GM19468 (cell line): Measurements from ENCODE around the gene ZNF140.

ENCODE experiments used
- ATAC-seq: cut with Tn5 transposase; IDR thresholded peaks from one replicate; pipeline ENCODE4 v1.9.1; 2021; ENCODE audit warnings: mild to moderate bottlenecking, moderate library complexity, moderate number of reproducible peaks; ENCODE audit not compliant: unreplicated experiment; ENCODE audit errors: extremely low read depth

The ZNF140 gene

GRCh38 chr12:133080368-133081158, at the start of gene ZNF140:
ZNF140 (plus strand) TSS chr12:133080923; CDS start chr12:133081321, 398 bp downstream.
- ATAC-seq = peak; percentile 54

DNA sequence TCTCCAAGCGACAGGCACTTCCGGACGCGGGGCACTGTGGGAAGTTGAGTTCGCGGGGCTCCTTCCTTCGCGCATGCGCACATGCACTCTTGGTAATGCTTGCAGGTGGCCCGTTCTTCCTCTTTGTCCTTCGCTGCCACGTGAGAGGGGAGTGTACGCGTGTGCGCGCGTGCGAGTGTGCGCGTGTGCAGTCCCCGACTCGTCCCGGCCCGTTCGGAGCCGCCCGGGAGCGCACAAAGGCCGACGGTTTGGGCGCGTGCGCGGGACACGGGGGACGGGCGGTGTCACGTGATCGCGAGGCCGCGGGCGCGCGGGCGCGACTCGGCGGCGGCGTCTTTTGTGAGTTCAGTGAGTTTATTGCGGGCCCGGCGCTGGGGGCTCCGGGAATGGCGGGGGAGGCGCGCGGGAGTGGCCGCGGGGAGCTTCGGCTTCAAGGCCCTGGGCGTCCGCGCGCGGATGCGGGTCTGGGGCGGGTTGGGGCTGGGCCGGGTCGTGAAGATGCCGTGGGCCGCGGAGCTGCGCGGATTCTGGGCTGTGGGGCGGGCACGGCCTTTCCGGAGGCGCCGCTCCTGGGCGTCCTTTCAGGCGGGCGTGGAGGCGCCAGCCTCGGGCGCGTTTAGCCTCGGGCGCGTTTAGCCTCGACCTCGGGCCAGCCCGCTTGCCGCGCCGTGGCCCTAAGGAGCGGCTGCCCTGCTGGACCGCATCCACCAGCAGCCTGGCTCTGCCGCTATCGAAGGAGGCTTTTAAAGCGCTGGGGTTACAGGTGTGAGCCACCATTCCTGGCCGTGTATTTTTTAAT, 43.3 kb upstream of the ZNF140 start, which contains the start of gene ZNF84:
Gene ZNF84 (plus strand): TSS at position 303 of the 799 bp plus-strand sequence. CDS start 3,959 bp downstream, outside the sequence.
- peak; percentile 97 for ATAC-seq

- no peak for ATAC-seq
These were observed 42.5 kb upstream of the ZNF140 start for GRCh38 chr12:133038118-133038709.

DNA sequence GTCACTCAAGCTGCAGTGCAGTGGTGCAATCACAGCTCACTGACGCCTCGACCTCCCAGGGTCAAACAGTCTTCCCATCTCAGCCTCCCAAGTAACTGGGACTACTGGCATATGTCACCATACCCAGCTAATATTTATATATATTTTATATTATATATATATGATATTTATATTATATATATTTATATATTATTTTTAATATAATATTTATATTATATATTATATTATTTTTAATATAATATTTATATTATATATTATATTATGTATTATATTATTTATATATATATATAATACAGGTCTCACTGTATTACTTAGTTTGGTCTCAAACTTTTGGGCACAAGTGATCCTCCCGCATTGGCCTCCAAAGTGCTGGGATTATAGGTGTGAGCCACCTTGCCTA, 34.0 kb upstream of the ZNF140 start:
- no peak for ATAC-seq

GRCh38 chr12:133057446-133057845, 23.3 kb upstream of the ZNF140 start:
- ATAC-seq = no peak

DNA sequence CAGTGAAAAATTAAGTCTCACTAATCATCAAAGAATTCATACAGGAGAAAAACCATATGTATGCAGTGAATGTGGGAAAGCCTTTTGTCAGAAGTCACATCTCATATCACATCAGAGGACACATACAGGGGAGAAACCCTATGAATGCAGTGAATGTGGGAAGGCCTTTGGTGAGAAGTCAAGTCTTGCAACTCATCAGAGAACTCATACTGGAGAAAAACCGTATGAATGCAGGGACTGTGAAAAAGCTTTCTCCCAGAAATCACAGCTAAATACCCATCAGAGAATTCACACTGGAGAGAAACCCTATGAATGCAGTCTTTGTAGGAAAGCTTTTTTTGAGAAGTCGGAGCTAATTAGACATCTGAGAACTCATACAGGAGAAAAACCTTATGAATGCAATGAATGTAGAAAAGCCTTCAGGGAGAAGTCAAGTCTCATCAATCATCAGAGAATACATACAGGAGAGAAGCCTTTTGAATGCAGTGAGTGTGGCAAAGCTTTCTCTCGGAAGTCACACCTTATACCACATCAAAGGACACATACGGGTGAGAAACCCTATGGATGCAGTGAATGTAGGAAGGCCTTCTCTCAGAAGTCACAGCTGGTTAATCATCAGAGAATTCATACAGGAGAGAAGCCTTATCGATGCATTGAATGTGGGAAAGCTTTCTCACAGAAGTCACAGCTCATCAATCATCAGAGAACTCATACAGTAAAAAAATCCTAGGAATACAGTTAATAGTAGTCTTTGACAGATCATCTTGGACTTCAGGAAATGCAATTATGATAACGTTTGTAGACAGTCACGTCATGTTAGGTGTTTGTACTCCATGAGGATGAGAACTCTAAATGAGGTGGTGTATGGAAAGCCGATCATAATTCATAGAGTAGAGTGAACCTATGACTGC, 22.3 kb upstream of the ZNF140 start:
- no peak for ATAC-seq

GRCh38 chr12:133061954-133062353, 18.8 kb upstream of the ZNF140 start:
- ATAC-seq = no peak

- ATAC-seq = no peak
These were observed 17.2 kb upstream of the ZNF140 start for GRCh38 chr12:133063556-133063955.

DNA sequence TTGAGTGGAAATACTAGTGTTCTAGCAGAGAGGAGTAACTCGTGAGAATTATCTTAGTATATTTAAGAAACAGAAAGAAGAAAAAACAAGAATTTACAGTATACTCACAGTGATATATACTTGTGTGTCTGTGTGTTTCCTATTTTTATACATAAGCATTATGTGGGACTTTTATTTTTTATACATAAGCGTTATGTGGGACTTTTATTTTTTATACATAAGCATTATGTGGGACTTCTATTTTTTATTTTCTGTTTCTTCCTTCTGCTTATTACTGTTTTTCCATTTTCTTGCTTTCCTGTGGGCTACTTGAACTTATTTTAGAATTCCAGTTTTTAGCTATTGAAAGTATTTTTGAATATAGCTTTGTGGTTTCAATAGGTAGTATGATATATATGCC, 6.9 kb upstream of the ZNF140 start:
- no peak for ATAC-seq

DNA sequence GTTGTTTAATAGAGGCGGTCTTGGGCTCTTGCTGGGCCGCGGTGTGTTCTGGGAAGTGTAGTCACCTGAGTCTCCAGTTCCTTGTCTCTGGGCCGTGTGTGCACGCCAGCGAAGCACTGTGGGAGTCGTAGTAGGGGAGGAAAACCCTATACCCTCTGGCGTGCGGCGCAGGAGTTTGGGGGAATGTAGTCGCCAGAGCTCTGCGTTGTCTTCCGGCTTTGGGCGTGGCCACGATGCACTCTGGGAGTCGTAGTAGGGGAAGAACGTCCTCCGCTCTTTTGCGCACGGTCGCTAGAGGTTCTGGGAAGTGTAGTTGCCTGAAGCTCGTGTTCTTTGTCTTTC, 726 bp upstream of the ZNF140 start:
- ATAC-seq = peak; percentile 80

- no peak for ATAC-seq
These were observed 547 bp downstream of the ZNF140 start for GRCh38 chr12:133081159-133081780.

- ATAC-seq = no peak
These were observed 2.6 kb downstream of the ZNF140 start for GRCh38 chr12:133083345-133083744.

DNA sequence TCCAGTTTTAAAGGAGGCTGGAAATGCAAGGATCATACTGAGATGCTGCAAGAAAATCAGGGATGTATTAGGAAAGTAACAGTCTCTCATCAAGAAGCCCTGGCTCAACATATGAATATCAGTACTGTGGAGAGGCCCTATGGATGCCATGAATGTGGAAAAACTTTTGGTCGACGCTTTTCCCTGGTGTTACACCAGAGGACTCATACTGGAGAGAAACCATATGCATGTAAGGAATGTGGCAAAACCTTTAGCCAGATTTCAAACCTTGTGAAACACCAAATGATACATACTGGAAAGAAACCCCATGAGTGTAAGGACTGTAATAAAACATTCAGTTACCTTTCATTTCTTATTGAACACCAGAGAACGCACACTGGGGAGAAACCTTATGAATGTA, 24.9 kb downstream of the ZNF140 start:
- no peak for ATAC-seq

DNA sequence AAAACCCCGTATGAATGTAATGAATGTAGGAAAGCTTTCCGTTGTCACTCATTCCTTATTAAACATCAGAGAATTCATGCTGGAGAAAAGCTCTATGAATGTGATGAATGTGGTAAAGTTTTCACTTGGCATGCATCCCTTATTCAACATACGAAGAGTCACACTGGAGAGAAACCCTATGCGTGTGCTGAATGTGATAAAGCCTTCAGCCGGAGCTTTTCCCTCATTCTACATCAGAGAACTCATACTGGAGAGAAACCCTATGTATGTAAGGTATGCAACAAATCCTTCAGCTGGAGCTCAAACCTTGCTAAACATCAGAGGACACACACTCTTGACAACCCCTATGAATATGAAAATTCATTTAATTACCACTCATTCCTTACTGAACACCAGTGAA, 25.5 kb downstream of the ZNF140 start:
- ATAC-seq = no peak

- no peak for ATAC-seq
These were observed 26.4 kb downstream of the ZNF140 start for GRCh38 chr12:133107121-133107520.

- no peak for ATAC-seq
These were observed 27.4 kb downstream of the ZNF140 start for GRCh38 chr12:133108150-133108549.

GRCh38 chr12:133120385-133121191, 39.9 kb downstream of the ZNF140 start:
- ATAC-seq = no peak

- no peak for ATAC-seq
These were observed 44.0 kb downstream of the ZNF140 start for GRCh38 chr12:133124674-133125073.
